Vagina (tissue), 2 donors: ENCODE results near the gene RXFP1. TPM values are rescaled to one million over a fixed set of nuclear protein-coding genes. Genes with fewer than 3 reads are reported as not detected.

ENCODE experiments used
- DNase-seq, 2 donors: peaks; one replicate each; pipeline ENCODE4 v3.0.0-alpha.2; 2017; ENCODE audit errors: extremely low spot score in 2 of 2
- H3K27ac ChIP-seq: fragments of 200-600 bp; sonication (generic); one replicate; pipeline ENCODE4 v1.5.1; 2019
- H3K27me3 ChIP-seq: fragments of 200-600 bp; sonication (generic); one replicate; pipeline ENCODE4 v1.5.1; 2019
- H3K36me3 ChIP-seq, 2 donors: fragments of 200-600 bp; sonication (generic); one replicate each; pipeline ENCODE4 v1.5.1; 2017 to 2019
- H3K4me1 ChIP-seq: fragments of 200-600 bp; sonication (generic); one replicate; pipeline ENCODE4 v1.5.1; 2019
- H3K4me3 ChIP-seq, 2 donors: fragments of 200-600 bp; sonication (generic); 1 replicate in 1 of 2; 2 replicates in 1 of 2; pipeline ENCODE4 v1.5.1; 2016 to 2019
- H3K9me3 ChIP-seq: fragments of 200-600 bp; sonication (generic); one replicate; pipeline ENCODE4 v1.5.1; 2019
- CTCF ChIP-seq, 3 experiments: fragments of 450-650 bp in 2 of 3; fragments of 200-600 bp in 1 of 3; sonication (generic) in 1 of 3; IDR thresholded peaks; one replicate each; pipeline ENCODE4 v1.5.1; 2017 to 2019; ENCODE audit warnings: antibody characterized with exemption in 3 of 3, mild to moderate bottlenecking in 2 of 3, moderate library complexity in 2 of 3
- POLR2A ChIP-seq, 2 donors: fragments of 450-650 bp; IDR thresholded peaks; one replicate each; pipeline ENCODE4 v1.6.1; 2017; ENCODE audit warnings: antibody characterized with exemption in 2 of 2, mild to moderate bottlenecking in 2 of 2, moderate library complexity in 2 of 2
- POLR2AphosphoS5 ChIP-seq, 2 donors: sonication (generic); formaldehyde crosslinking; IDR thresholded peaks; one replicate each; pipeline ENCODE4 v1.9.0; 2017; ENCODE audit warnings: antibody characterized with exemption in 2 of 2, mild to moderate bottlenecking in 2 of 2, low read depth in 1 of 2; ENCODE audit not compliant: insufficient read depth in 1 of 2
- intact Hi-C: fragments of 100-400 bp; cut with DNase I; formaldehyde crosslinking; loops from one replicate; pipeline ENCODE4 v1.15.1; 2023
- total RNA-seq: library from RNA; depleted of rRNA; stranded (reverse); fragments of >200 nt; gene quantifications from one replicate; pipeline ENCODE4 v1.2.3, GENCODE V29; 2016

Gene RXFP1
- total RNA-seq, 1 donor from 2014 or later: 1.5 TPM

DNA sequence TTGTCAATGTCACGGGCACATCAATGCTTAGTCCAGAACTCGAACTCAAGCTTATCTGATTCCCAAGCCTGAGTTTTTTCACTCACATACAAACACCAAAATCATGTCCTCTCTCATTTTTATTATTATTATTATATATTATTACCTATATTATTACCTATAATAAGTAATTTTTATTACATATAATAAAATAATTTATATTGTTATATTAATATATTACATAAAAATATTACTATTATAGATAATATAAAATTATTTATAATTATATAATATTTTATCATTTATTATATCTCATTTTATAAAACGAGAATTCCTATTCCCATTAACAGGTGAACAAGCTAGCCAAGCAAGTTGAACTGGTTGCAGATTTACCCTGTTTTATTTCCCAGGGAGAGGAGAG is 13.0 kb downstream of the RXFP1 start:
- no peak overlapping the region for H3K4me3 ChIP-seq
- no peaks in the 10 kb centered on the region for H3K4me1 ChIP-seq
- TF ChIP-seq CTCF (IDR thresholded peaks at IDR 0.05) (no peak), POLR2A (IDR thresholded peaks at IDR 0.05) (no peak), POLR2AphosphoS5 (IDR thresholded peaks at IDR 0.05; ENCODE audit: insufficient read depth in 1 of 2, low read depth in 1 of 2) (no peak)
- no peaks in the 10 kb centered on the region for H3K27me3 ChIP-seq
- no peaks in the 10 kb centered on the region for H3K9me3 ChIP-seq
- H3K27ac ChIP-seq: no peak overlapping the region
- intact Hi-C loops: no loop called here
- DNase-seq: no peak
- H3K36me3 ChIP-seq: no peaks in the 10 kb centered on the region

DNA sequence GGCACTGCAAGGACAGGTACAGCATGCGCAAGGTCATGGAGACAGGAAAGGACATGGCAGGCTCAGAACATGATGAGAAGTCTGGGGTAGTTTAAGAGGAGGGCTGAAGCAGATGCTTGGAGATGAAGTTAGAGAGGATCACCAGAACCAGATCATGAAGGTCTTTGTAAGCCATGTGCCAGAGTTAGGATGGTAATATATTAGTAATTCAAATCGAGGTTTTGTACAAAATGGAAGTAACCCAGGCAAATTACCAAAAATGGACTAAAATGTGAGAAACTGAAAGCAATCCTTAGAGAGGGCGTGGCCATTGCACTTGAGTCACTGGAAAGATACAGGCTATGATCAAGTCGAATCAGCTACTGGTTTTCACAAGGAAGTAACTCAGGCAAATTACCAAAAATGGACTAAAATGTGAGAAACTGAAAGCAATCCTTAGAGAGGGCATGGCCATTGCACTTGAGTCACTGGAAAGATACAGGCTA is 13.5 kb downstream of the RXFP1 start:
- no peak overlapping the region for H3K27ac ChIP-seq
- DNase-seq: no peak
- TF ChIP-seq POLR2A (IDR thresholded peaks at IDR 0.05) (no peak), CTCF (IDR thresholded peaks at IDR 0.05) (no peak), POLR2AphosphoS5 (IDR thresholded peaks at IDR 0.05; ENCODE audit: insufficient read depth in 1 of 2, low read depth in 1 of 2) (no peak)
- H3K36me3 ChIP-seq: no peaks in the 10 kb centered on the region
- no peaks in the 10 kb centered on the region for H3K27me3 ChIP-seq
- intact Hi-C loops: no loop called here
- no peak overlapping the region for H3K4me3 ChIP-seq
- no peaks in the 10 kb centered on the region for H3K4me1 ChIP-seq
- H3K9me3 ChIP-seq: no peaks in the 10 kb centered on the region

GRCh38 chr4:158536833-158537232 is 15.2 kb downstream of the RXFP1 start:
- Histone ChIP-seq H3K36me3 (no peaks in the 10 kb centered on the region), H3K27me3 (no peaks in the 10 kb centered on the region), H3K4me3 (no peak overlapping the region), H3K9me3 (no peaks in the 10 kb centered on the region), H3K27ac (no peak overlapping the region), H3K4me1 (no peaks in the 10 kb centered on the region)
- no peak for DNase-seq
- TF ChIP-seq CTCF (IDR thresholded peaks at IDR 0.05): no peak
- TF ChIP-seq POLR2AphosphoS5 (IDR thresholded peaks at IDR 0.05; ENCODE audit: insufficient read depth in 1 of 2, low read depth in 1 of 2): no peak
- TF ChIP-seq POLR2A (IDR thresholded peaks at IDR 0.05): no peak
- intact Hi-C loops: no loop called here

- no peak overlapping the region for H3K27ac ChIP-seq
- intact Hi-C loops: no loop called here
- no peaks in the 10 kb centered on the region for H3K36me3 ChIP-seq
- H3K4me3 ChIP-seq: no peak overlapping the region
- H3K27me3 ChIP-seq: no peaks in the 10 kb centered on the region
- no peak for DNase-seq
- TF ChIP-seq POLR2AphosphoS5 (IDR thresholded peaks at IDR 0.05; ENCODE audit: insufficient read depth in 1 of 2, low read depth in 1 of 2) (no peak), POLR2A (IDR thresholded peaks at IDR 0.05) (no peak), CTCF (IDR thresholded peaks at IDR 0.05) (no peak)
- no peaks in the 10 kb centered on the region for H3K9me3 ChIP-seq
- no peaks in the 10 kb centered on the region for H3K4me1 ChIP-seq
Measured at GRCh38 chr4:158538176-158538575, 16.5 kb downstream of the RXFP1 start.

DNA sequence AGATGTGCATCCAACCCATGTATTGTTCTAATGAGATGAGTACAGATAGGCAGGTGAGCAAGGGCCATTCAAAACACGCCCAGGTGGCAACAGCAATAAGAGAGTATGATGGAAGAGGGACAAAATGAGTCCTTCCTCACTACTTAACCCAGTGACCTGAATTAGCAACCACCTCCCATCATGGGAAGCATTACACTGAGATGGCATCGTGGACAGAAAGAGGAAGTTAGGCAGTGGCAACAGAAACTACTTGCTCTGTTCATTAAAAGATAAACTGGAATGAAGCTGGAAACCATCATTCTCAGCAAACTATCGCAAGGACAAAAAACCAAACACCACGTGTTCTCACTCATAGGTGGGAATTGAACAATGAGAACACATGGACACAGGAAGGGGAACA is 17.2 kb downstream of the RXFP1 start:
- H3K27ac ChIP-seq: no peak overlapping the region
- no peak overlapping the region for H3K4me3 ChIP-seq
- intact Hi-C loops: no loop called here
- no peaks in the 10 kb centered on the region for H3K27me3 ChIP-seq
- H3K9me3 ChIP-seq: no peaks in the 10 kb centered on the region
- no peaks in the 10 kb centered on the region for H3K4me1 ChIP-seq
- TF ChIP-seq POLR2A (IDR thresholded peaks at IDR 0.05): no peak
- no peaks in the 10 kb centered on the region for H3K36me3 ChIP-seq
- no peak for DNase-seq
